HepG2 (cell line): ENCODE results near the gene EMILIN3. TPM values are rescaled to one million over a fixed set of nuclear protein-coding genes. Genes with fewer than 3 reads are reported as not detected.

Source experiments
- EZH2 ChIP-seq: conservative IDR thresholded peaks from 2 replicates; pipeline ENCODE4 v1.6.1; 2012; ENCODE audit warnings: mild to moderate bottlenecking, low read depth, low read length, moderate library complexity
- FOXC1 ChIP-seq: sonication (generic); formaldehyde crosslinking; IDR thresholded peaks from 2 replicates; pipeline ENCODE4 v1.8.0; 2022; ENCODE audit warnings: mild to moderate bottlenecking, missing genetic modification reagents, borderline replicate concordance
- HHEX ChIP-seq: IDR thresholded peaks from 2 replicates; pipeline ENCODE4 v1.6.1; 2016; ENCODE audit warnings: control low read depth
- IKZF5 ChIP-seq: IDR thresholded peaks from 2 replicates; pipeline ENCODE4 v1.6.1; 2018; ENCODE audit warnings: missing genetic modification reagents, mild to moderate bottlenecking, missing compliant biosample characterization
- KIAA2018 ChIP-seq: sonication (generic); formaldehyde crosslinking; IDR thresholded peaks from 2 replicates; pipeline ENCODE4 v1.5.0; 2020; ENCODE audit warnings: mild to moderate bottlenecking, missing genetic modification reagents, borderline replicate concordance
- MEIS2 ChIP-seq: sonication (generic); formaldehyde crosslinking; IDR thresholded peaks from 2 replicates; pipeline ENCODE4 v1.9.0; 2021; ENCODE audit warnings: mild to moderate bottlenecking, missing genetic modification reagents
- MYC ChIP-seq: sonication (generic); formaldehyde crosslinking; IDR thresholded peaks from 2 replicates; pipeline ENCODE4 v1.9.0; 2021; ENCODE audit warnings: missing genetic modification reagents, borderline replicate concordance
- NBN ChIP-seq: fragments of 450-650 bp; conservative IDR thresholded peaks from 2 replicates; pipeline ENCODE4 v1.6.1; 2017
- NPAS2 ChIP-seq: sonication (generic); formaldehyde crosslinking; IDR thresholded peaks from 2 replicates; pipeline ENCODE4 v1.8.0; 2022; ENCODE audit warnings: mild to moderate bottlenecking, missing genetic modification reagents, borderline replicate concordance
- TCF7 ChIP-seq: sonication (generic); IDR thresholded peaks from 2 replicates; pipeline ENCODE4 v1.6.1; 2016; ENCODE audit warnings: antibody characterized with exemption, low read depth
- ZBTB42 ChIP-seq: sonication (generic); formaldehyde crosslinking; IDR thresholded peaks from 2 replicates; pipeline ENCODE4 v1.5.0; 2020; ENCODE audit warnings: mild to moderate bottlenecking, missing genetic modification reagents
- ZNF224 ChIP-seq: sonication (generic); formaldehyde crosslinking; IDR thresholded peaks from 2 replicates; pipeline ENCODE4 v1.5.0; 2020; ENCODE audit warnings: mild to moderate bottlenecking, missing genetic modification reagents
- polyA plus RNA-seq, 8 experiments: library from polyadenylated mRNA; depleted of rRNA in 3 of 8; stranded (reverse) in 7 of 8; unstranded in 1 of 8; fragments of >200 nt; fragmentation: Illumina TruSeq in 4 of 8; extraction: Trizol in 4 of 8; gene quantifications; 2 replicates each; pipeline versions ENCODE4 v1.2.1 to v1.2.3, GENCODE V29; 2011 to 2016; ENCODE audit warnings: low read depth in 4 of 8, missing spikeins in 1 of 8, mixed read lengths in 1 of 8; ENCODE audit not compliant: insufficient read depth in 1 of 8
- total RNA-seq, 5 experiments: library from RNA; depleted of rRNA; stranded (reverse); fragments of >200 nt; fragmentation: Illumina TruSeq; extraction: Trizol; gene quantifications; 2 replicates each; pipeline ENCODE4 v1.2.3, GENCODE V29; 2016; ENCODE audit warnings: low read depth in 1 of 5
- TF ChIP-seq, protein P1 (sequence below): sonication (generic); formaldehyde crosslinking; IDR thresholded peaks from 2 replicates; pipeline ENCODE4 v1.4.0; 2020; ENCODE audit warnings: missing genetic modification reagents, mild to moderate bottlenecking, borderline replicate concordance

EMILIN3 gene
- total and polyA plus RNA-seq, 2 of the 13 experiments (the other 11 are each of a cell fraction or from before 2014, with no cell fraction given) = 0.25 to 0.29 TPM

DNA sequence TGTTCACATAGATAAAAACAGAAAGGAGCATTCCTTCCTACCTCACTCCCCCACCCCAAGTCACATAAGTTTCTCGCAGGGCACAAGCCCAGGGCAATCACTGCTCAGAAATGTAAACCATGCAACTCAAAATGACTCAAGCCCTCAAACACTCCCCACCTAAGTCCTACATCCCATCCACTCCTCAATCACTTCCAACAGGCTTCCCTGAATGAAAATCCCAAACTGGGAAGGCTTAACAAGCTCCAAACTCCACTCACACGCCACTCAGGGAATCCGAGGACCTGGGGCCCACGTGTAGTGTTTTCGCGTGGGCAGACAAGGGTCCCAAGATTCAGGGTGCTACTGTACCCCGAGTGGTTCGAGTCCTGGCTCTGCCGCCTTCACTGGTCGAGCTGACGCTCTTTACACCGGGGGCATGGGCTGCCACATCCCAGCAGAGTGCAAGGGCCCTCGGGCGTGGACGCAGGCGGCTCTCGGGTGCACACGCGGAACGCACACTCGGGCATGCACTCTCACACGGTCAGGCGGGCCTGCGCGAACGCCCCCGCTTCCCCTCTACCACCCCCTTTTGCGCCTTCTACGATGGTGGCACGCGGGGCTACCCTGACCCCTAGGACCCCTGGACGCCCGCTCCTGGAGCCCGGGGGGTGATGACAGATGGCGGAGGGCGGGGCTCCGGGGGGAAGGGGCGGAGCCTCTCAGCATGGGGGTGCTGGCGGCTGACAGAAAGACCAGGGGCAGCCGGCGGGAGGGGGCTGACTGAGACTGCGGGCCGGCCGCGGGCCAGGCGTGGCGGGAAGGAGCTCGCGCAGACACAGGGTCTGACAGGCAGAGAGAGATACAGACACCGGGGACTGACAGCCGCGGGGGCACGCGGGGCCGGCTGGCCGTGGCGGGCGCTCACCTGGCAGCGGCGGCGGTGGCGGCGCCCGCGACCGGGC is 49.7 kb downstream of the EMILIN3 start (continued):
- peak; percentile 29; the same call in 1 of the 2 replicates for TF ChIP-seq ZNF224 (CRISPR knock-in tag)
- no peak for TF ChIP-seq EZH2
- TF ChIP-seq MEIS2 = peak; percentile 19; the same call in 1 of the 2 replicates
- TF ChIP-seq FOXC1 (CRISPR knock-in tag) = peak; percentile 96; the same call in 1 of the 2 replicates
- TF ChIP-seq HHEX (CRISPR knock-in tag) = no peak
- peak; percentile 90; the same call in 1 of the 2 replicates for TF ChIP-seq MYC (CRISPR knock-in tag)
- TF ChIP-seq NPAS2 (CRISPR knock-in tag) = no peak
- TF ChIP-seq NBN = no peak
- TF ChIP-seq, protein P1, sequence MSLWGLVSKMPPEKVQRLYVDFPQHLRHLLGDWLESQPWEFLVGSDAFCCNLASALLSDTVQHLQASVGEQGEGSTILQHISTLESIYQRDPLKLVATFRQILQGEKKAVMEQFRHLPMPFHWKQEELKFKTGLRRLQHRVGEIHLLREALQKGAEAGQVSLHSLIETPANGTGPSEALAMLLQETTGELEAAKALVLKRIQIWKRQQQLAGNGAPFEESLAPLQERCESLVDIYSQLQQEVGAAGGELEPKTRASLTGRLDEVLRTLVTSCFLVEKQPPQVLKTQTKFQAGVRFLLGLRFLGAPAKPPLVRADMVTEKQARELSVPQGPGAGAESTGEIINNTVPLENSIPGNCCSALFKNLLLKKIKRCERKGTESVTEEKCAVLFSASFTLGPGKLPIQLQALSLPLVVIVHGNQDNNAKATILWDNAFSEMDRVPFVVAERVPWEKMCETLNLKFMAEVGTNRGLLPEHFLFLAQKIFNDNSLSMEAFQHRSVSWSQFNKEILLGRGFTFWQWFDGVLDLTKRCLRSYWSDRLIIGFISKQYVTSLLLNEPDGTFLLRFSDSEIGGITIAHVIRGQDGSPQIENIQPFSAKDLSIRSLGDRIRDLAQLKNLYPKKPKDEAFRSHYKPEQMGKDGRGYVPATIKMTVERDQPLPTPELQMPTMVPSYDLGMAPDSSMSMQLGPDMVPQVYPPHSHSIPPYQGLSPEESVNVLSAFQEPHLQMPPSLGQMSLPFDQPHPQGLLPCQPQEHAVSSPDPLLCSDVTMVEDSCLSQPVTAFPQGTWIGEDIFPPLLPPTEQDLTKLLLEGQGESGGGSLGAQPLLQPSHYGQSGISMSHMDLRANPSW = no peak
- peak; percentile 90 for TF ChIP-seq KIAA2018 (CRISPR knock-in tag)
- peak; percentile 50; the same call in 1 of the 2 replicates for TF ChIP-seq IKZF5 (CRISPR knock-in tag)
- TF ChIP-seq TCF7 = no peak
- TF ChIP-seq ZBTB42 (CRISPR knock-in tag) = no peak
